NCI-H748 treated with DMSO at 0.1 percent for 48 hours (cell line): ENCODE measurements around the gene PRKX.
"Not testable (repeated sequence)": the region's sequence is repeated elsewhere in the genome, so short reads cannot be mapped to it uniquely, and the experiment has no call there.

ENCODE experiments used
- DNase-seq: peaks from one replicate; lab custom pipeline; 2025; lab: John Stamatoyannopoulos, UW

The PRKX gene

DNA sequence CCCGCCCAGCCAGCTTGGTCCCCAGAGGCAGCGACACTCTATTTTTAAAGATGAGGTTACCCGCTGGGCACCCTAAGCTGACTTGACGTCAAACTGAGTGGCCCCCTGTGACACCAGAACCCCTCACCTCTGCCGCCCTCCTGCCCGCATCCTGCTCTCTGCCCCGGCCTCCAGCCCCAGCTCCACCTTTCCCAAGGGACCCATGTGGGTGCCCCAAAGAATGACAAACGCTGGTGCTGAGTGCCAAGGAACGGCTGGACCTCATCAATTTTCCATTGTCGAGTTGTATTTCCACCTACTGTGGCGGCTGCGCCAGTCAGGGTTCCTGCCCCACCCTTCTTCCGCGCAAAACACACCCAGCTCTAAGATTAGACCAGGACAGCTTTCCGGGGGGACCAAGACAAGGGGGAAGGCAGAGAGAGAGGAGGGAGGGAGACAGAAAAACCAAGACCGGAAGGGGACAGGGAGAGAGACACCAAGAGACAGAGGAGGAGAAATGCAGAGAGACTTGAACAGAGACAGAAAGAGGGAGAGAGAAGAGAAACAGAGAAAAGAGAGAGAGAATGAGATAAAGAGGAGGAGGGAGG lies 2.0 kb downstream of the PRKX start:
- no peak for DNase-seq

DNA sequence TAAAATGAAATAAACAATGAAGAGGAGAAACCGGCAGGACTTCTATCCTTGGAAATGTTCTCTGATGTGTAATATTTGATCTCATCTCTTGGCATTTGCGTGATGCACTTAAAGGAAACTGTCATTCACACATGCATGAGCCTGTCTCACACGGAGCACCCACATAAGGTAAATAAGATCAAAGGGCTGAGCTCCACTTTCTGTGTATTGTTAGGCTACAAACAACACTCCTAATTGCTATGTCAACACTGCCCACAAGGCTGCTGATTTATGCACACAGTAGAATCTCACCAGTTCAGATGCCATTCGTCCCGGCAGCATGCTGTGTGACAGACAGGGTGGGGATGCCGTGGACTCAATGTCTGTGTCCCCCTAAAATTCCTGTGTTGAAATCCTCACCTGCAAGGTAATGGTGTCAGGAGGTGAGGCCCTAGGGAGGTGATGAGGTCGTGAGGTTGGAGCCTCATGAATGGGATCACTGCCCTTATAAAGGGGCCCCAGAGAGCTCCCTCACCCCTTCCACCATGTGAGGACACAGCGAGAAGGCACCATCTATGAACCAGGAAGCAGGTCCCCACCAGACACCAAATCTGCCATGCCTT lies 5.7 kb downstream of the PRKX start:
- DNase-seq: peak; percentile 34

DNA sequence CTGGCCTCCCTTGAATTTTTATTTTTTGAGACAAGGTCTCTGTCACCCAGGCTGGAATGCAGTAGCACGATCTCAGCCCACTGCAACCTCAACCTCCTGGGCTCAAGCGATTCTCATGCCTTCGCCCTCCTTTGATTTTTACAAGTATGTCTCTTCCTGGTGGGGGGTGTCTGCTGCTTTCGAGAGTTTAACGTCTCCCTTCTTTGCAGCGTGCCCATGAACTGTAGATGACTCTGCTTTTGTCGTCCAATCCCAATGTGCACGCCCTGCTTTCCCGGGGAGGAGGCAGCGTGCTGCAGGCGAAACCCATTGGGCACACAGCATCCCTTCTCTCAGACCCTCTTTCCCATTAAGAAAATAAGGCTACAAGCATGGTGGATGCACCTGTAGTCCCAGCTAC lies 7.0 kb downstream of the PRKX start:
- no peak for DNase-seq

DNA sequence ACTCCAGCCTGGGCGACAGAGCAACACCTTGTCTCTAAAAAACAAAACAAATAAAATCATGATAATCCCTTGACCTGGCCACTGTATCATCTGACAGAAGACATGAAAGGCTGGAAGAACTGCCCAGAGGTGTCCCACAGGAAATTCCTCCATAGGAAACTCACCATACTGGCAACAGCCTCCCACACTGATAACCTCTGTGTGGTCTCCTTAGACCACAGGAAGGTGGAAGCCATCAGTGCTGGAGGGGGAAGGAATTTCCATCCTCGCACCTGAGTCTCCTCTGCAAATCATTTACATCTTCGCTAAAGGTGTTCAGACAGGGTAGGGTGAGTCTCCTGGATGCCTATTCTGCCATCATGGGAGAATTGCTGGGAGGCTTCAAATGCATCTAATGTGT lies 10.2 kb downstream of the PRKX start:
- not testable (repeated sequence) for DNase-seq

DNA sequence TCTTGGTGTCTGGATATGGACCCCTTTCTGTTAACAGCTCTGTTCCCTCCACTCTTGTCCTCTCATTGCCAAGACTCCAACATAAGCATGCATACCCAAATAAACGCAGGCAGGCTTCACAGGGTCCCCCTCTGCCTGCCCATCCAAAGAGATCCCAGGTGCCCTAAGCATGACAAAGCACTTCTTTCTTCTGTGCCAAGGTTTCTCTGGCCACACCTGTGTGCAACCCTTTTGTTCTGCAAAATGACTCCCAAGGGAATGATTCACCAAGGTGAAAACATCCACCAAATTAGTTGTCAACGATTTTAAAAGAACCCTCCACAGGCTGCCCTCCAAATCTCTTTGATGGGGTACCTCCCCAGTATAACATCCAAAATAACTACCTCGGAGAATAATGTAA lies 11.4 kb downstream of the PRKX start:
- DNase-seq: not testable (repeated sequence)

DNA sequence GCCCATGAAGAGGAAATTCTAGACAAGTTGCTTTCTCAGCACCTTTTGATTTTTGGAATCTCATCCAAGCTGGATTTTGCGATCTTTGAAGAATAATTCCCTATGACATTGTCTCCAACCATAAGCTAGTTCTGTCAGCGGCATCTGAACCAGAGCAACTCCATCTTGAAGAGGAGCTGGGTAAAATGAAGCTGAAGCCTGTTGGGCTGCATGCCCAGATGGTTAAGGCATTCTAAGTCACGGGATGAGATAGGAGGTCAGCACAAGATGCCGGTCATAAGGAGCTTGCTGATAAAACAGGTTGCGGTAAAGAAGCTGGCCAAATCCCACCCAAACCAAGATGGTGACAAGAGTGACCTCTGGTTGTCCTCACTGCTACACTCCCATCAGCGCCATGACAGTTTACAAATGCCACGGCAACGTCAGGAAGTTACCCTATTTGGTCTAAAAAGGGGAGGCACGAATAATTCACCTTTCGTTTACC lies 12.0 kb downstream of the PRKX start:
- not testable (repeated sequence) for DNase-seq

DNA sequence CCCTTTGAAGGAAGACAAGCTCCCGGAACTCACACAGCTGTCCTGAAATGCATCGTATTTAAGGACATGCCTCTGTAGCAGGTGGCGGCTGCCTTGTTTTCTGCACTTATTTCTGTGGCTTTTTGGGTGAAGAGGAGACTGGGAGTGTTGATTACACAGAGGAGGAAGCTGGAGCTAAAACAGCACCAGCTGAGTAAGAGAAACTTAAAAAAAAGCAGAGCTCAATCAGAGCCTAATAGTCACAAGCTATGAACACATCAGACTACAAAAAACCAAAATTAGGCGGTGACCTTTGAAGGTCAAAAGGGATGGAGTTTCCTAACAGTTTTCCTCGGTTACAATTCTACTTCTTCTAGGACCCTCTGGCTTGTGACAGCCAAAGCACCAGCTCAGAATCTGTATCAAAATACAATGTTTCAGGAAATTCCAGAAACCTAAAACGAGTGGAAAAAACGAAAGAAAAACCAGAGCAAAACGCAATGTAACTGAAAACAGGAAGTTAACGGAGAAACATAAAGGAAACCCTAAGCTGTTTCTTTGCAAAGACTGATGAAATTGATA lies 13.5 kb downstream of the PRKX start:
- no peak for DNase-seq

DNA sequence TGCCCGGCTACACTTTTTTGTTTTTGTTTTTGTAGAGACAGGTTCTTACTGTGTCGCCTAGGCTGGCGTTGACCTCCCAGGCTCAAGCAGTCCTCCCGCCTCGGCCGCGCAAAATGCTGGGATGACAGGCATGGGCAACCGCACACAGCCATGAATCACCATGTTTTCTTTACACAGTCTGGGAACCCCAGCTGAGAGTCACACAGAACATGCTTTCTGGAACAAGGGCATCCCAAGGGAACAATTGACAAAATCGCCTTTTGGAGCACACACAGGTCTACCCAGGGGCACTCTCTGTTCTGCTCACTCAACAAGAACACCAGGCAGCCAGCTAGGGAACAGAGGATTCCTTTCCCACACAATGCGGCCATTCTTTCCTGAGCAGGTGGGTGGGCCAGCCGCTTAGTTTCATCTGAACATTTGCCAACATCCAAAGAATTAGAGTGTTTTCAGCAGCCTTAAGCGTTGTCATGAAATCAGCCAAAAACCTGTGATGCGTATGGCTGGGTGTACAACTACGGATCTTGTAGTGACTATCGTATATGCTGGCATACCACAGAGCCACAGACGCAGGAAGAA lies 15.7 kb downstream of the PRKX start:
- DNase-seq: peak; percentile 48

DNA sequence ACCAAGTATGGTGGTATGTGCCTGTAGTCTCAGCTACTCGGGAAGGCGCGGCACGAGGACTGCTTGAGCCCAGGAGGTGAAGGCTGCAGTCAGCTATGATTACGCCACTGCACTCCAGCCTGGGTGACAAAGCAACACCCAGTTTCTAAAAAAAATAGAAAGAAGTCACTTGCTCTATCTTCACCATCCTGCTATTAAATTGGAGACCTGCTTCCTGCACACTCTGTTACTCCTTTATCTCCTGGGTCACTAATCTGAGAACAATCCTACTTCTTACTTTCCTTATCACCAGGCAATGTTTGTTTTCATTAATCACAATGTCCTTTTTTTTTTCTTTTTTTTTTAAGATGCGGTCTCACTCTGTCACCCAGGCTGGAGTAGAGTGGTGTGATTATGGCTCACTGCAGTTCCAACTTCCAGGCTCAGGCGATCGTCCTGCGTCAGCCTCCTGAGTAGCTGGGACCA lies 16.2 kb downstream of the PRKX start:
- no peak for DNase-seq

DNA sequence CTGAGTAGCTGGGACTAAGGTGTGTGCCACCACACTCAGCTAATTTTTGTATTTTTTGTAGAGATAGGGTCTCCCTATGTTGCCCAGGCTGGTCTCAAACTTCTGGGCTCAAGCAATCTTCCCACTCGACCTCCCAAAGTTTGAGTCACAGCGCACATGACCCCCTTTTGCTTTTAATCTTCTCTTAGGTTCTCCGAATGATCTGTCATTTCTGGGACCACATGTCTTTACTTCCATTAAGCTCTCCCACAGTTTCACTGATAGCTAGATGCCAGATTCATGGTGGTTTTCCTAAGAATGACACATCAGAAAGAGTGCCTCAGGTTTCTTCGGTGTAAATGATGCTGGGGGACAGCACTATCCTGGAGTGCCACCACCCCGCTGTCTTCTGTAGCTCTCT lies 17.9 kb downstream of the PRKX start:
- DNase-seq: no peak

DNA sequence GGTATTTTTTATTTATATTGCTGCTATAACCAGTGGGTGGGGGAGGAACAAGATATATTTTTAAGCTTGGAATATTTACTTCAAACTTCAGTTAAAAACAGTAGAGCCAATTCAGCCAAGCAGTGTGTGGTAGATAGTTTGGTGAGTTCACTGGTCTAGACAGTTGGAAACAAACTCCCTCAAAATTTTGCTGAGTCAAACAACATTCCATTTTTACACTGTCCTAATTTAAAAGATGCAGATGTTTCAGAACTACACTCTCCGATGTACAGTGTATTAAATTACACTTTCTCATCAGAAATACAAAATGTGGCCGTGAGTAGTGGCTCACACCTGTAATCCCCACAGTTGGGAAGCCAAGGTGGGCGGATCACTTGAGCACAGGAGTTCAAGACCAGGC lies 23.3 kb downstream of the PRKX start:
- no peak for DNase-seq

DNA sequence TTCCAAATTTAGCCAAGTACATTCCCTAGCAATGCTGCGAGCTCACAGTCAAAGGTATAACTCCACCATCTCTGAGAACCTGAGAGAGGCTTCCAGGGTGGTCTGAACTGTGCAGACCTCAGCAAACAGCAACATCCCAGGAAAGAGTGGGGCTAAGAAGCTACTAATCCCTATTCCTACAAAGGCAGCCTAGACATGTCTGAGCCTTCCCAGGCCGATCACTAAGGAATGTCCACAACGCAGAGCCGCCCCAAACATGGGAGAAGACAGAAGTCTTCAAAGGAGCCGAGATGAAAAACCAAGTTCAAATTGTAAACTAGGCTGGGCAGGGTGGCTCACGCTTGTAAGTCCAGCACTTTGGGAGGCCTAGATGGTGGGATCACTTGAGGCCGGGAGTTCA lies 30.2 kb downstream of the PRKX start:
- not testable (repeated sequence) for DNase-seq

DNA sequence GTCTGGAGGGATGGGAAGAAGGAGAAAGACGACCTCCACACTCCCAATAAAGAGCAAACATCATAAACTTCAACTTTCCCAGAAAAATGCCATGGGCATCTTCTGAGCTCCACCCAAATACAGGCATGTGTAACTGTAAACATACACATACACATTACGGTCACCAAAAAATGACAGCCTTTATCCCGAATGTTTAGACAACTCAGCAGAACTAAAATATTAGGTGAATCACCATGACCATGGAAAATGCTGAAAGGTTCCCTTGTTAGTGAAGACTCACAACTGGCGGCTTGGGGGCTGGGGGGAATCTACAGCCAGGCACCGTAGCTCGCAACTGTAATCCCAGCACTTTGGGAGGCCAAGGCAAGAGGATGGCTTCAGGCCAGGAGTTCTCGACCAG lies 33.0 kb downstream of the PRKX start:
- no peak for DNase-seq

DNA sequence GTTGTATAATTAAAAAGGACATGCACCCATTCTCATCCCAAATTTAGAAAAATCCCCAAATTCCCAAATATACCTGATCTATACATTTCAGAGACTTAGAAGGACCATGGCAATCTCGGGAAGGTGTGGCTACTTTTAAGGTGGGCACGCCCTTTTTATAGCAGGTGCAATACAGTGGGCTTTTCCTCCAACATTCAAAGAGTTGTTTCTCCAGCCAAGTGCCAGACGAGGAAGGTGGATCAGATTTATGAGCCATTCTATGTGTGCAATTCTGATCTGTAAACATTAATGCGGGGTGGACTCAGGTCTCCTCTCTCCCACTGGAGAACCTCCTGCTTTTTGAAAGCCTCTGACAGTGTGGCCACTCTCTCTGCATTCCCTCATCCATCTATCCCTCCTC lies 33.8 kb downstream of the PRKX start:
- no peak for DNase-seq

DNA sequence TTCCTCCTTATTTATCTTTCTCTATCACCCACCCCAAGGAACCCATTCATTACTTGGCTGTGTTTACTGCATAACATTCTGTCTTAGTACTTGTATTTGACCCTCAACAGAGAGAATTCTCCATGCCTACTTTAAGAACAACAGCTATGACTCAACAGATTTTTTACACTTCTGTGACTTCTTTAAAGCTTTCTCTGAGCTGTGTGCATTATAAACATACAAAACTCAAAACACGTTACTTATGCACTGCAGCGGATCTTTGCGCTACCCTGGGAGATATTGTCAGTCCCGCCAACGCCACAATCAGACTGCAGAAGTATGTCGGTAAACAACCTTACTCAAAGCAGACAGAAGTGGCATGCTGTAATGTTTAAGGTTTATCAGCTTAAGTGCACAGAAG lies 35.1 kb downstream of the PRKX start:
- DNase-seq: no peak

DNA sequence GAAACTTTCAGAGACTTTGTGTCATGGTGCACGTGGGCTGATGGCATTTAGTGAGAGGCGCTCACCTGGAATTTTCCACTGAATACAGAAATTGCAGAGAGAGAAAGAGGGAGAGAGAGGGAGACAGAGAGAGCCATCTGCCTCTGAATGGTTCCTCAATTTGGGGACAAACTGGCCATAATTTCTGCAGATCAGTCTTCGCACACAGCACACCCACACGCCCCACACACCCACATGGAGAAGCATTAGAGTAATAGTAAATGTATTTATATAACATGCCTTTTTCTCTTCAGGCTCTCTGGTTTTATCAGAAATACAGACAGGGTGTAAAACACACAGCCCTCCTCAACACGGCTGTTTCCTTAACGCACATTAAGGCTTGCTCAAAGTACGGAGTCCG lies 38.6 kb downstream of the PRKX start:
- DNase-seq: no peak

DNA sequence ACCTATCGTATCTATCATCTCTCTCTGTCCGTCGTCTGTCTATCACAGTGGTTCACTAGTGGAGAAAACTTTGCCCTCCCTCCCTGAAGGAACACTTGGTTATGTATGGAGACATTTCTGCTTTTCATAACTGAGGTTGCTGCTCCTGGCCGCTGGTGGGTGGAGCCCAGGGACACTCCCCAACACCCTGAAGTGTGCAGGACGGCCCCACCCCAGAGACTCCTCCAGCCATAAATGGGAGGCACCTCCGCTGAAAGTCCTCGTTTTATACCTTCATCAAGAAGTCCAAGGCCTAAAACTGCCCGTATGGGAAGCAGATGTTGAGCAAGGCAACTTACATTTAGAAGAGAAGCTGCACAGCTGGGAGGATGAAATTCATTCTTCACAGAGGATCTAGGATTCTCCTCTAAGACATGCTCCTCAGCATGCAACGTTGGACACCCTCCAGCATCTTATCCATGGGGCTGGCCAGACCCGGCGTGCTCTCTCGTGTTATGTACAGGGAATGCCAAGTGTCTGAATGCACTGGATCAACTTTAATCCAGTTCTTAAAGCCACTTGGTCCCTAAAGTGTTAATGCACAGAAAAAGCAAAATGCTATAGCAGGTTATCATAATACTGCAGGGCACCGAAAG lies 43.5 kb downstream of the PRKX start:
- DNase-seq: no peak

DNA sequence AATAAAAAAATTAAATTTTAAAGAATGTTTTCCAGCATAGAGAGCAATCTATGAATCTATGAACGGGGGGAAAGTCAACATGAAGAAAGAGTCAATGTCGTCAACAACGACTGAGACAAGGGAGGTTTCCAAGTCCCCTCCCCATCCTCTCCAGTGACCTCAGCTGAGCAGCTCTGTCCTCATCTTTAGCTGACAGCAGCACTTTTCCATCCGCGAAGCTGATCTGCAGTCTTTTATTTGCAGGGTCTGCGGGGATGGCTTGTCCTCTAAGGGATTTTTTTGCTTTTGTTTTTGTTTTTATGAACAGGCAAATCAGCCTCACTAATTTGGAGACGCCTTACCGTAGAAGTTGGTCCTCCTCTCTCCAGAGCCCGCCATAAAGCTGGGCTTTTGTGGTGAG lies 46.5 kb downstream of the PRKX start:
- no peak for DNase-seq

DNA sequence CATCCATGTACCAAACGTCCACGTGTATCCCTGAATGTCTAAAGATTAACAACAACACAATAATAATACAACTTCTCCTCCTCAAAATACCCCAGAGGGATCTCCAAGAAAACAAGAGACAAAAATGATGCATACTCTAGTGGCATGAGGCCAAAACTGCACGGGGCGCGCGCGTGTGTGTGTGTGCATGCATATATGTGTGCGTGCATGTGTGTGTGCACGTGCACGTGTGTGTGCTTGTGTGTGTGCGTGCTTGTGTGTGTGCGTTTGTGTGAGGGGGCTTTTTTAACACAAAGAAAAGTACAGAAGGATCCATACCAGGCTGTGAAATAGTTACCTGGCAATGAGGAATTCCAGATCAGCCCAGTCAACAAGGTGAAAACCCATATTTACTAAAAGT lies 48.5 kb downstream of the PRKX start:
- DNase-seq: no peak

DNA sequence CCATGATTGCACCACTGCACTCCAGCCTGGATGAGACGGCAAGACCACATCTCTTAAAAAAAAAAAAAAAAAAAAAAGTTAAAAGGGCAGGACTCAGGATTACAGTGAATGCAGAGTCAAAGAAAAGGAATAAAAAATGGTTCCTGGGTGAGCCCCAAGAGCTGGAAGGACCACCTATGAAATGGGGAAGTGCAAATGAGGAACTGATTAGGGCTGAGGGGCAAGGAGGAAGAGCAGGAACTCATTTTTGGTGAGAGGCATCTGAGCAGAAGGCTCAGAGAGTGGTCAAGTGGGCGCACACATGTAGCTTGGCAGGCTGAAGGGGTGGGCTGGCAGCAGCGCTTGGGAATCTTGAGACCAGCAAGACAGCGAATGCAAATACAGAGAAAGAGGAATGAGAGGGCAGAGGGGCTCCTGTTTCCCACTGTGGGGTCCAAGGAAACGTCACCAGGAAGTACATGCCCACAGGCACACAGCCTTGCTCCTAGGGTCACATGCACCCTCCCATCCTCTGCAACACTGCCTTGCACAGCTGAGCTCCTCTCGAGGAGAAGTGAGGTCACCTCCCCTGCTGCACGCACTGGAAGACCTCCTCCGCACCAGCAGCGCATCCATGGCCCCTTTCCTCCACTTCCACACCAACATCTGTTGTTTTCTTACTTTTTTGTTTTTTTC lies 49.7 kb downstream of the PRKX start:
- not testable (repeated sequence) for DNase-seq

DNA sequence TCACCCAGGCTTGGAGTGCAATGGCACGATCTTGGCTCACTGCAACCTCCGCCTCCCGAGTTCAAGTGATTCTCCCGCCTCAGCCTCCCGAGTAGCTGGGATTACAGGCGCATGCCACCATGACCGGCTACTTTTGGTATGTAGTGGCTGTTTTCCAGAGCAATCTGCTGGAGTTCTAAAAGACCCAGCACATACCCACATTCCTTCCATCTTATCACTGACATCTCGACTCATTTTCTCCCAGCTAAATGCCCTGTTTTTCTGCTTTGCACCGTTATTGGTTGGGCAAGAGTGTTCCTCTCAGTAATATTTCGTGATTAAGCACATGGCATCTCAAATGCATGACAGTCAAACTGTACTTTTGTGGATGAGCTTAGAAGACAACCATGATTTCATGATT lies 53.7 kb downstream of the PRKX start:
- no peak for DNase-seq

DNA sequence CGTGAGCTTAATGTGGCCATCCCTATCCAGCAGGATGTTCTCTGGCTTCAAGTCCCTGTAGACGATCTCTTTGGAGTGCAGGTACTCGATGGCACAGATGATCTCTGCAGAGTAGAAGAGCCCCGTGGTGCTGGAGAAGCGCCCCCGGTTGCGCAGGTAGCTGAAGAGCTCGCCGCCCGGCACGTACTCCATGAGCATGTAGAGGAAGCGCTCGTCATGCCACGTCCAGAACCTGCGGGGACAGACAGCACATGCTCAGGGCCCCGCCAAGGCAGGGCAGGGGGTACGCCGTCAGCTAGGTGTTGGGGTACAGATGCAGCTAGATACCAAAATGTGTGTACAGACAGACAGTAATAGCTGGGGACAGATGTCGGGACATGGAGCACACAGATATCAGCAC lies 58.3 kb downstream of the PRKX start:
- no peak for DNase-seq
